Measurements from ENCODE around the gene MPRIP.
"Not testable (repeated sequence)": the region's sequence is repeated elsewhere in the genome, so short reads cannot be mapped to it uniquely, and the experiment has no call there.

MPRIP gene

DNA sequence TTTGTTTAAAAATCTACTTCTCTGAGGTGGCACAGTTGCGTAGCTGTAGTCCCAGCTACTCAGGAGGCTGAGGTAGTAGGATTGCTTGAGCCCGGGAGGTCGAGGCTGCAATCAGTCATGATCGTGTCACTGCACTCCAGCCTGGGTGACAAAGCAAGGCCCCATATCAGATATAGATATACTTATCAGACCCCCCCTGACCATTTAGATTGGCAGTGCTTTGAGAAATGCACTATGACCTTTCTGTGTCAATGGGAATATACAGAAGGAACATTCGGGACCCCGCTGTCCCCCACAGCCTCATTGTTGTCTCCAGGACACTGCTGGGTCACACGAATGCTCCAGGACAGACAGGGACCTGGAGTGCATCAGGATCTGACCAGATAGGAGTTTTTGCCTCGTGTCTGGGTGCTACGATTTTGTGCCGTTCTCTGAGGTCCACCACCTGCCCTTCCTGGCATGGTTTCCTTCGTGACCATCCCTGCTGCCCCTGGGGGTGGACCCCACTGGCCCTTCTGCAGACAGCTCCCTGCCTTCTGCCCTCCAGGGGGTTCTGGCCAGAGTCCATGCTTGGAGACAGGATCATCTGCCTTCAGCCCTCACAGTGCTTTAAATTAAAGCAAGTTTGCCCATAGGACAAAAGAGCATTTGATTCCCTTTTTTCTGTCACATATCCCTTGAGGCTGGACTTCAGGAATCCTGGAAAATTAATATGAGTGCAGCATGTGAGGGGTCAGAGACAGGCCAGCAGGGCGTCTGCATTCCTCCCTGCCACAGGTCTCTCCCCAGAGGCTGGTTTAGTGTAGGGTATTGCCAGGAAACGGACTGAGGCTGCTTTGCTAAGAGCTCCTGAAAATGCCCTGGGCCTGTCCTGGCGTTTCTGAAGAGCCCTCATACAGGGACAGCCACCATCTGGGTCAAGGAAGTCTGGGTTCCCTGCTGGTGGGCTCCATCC is 144.6 kb downstream of the MPRIP start:
- DNase-seq (ENCODE audit: low spot score) = peak; percentile 44

DNA sequence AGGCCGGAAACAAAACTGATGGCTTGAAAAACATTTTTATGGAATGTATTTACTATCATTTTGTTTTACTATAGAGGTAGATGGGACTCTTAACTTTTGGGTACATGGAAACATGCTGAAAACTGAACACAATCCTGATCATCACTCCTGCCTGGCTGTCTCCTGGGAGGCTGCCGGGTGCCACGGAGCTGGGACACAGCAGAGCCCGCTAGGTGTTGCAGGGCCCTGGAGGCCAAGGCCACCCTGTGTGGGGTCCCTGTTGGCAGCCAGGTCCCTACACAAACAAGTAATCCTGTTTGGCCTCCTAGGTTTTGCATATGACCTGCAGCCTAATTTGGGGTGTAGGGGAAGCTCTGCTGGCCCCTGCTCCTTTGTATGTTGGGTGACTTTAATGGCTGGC is 146.3 kb downstream of the MPRIP start:
- no peak for DNase-seq (ENCODE audit: low spot score)

- no peak for DNase-seq (ENCODE audit: low spot score)
Measured at GRCh38 chr17:17189559-17189958, 147.3 kb downstream of the MPRIP start.

DNA sequence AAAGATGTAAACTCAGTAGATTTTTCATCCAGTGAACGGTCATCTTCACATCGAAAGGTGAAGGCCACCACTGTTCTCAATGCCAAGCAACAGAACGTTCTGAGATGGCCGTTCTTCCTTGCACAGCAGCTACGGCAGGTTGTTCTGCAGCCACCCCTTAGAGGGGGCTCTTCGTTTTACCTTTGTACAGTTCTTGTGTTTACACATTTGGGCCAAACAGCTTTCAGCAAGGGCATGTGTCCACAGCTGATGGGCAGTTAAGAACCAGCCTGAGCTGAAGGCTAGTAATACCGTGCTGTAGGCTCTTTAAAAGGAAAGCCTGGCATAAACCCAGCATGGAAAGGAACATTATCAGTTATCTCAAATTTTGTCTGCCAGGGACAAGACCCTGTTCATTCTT is 147.9 kb downstream of the MPRIP start:
- DNase-seq (ENCODE audit: low spot score) = no peak

DNA sequence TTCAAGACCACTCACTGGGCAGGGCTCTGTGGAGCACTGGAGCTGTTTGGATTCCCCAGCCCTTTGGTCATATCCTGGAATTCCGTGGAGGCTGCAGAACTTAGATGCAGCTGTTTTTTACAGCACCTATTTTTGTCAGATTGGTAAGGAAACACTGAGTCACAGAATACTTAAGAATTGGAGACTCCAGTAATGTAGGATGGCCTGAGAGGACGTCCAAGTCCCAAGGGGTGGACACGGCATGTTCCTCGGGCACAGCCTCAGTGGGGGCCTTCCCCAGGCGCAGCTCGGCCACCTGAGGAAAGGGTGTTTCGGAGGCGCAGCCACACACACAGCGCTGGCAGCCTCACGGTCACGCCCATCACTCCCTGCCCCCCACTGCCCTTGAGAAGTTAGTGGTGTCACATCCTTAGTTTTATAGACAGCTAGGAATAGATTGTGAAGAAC is 149.1 kb downstream of the MPRIP start:
- DNase-seq (ENCODE audit: low spot score) = peak; percentile 83

DNA sequence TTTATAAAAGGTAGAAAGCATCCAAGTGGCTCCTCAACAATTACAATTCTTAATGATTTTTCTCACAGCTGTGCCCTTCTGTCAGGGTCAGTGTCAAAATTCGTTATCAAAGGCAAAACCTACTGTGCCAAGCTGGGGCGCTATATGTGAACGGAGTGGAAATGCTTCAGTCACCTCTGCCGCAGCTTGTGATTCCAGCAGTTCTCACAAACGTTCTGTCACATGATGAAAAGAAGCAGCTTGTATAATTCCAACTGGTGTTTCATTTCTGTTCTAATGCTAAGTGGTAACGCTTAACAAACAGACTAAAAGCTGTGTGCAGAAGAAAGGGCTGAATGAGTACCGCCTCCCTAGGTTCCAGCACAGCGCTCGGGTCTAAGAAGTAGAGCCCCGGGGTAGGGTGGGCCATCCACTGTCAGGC is 149.7 kb downstream of the MPRIP start:
- DNase-seq (ENCODE audit: low spot score) = no peak

- DNase-seq (ENCODE audit: low spot score) = not testable (repeated sequence)
Measured at GRCh38 chr17:17195466-17195865, 153.2 kb downstream of the MPRIP start.

DNA sequence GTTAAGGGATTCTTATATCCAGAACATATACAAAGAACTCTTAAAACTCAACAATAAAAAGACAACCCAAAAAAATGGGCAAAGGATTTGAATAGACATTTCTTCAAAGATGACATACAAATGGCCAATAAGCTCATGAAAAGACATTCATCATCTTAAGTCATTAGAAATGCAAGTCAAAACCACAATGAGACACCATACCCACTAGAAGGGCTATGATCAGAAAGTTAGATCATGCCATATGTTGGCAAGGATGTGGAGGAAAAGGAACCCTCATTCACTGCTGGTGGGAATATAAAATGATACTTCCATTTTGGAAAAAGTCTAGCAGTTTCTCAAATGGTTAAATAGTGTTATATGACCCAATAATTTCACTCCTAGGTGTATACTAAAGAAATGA is 154.5 kb downstream of the MPRIP start:
- no peak for DNase-seq (ENCODE audit: low spot score)

- no peak for DNase-seq (ENCODE audit: low spot score)
Measured at GRCh38 chr17:17198281-17198680, 156.0 kb downstream of the MPRIP start.

GRCh38 chr17:17200311-17200710 is 158.1 kb downstream of the MPRIP start:
- no peak for DNase-seq (ENCODE audit: low spot score)

- DNase-seq (ENCODE audit: low spot score) = no peak
Measured at GRCh38 chr17:17200831-17201230, 158.6 kb downstream of the MPRIP start.

DNA sequence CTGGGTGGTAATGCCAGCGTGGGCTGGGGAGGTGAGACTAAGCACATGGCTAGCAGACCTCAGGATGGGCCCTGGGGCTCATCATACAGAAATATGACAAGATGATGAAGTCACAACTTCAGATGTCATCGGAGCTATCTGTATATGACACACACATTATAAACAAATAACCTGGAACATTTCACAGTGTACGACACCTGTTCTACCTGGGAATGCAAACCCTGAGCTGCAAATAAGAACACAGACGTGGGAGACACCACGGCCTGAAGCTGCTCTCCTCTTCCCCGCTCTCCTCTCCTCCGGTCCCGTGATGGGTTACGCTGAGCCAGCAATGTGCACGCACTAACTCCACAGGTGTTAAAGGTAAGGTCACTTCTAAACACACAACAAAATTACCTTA is 159.0 kb downstream of the MPRIP start:
- no peak for DNase-seq (ENCODE audit: low spot score)

- no peak for DNase-seq (ENCODE audit: low spot score)
Measured at GRCh38 chr17:17201907-17202306, 159.7 kb downstream of the MPRIP start.

DNA sequence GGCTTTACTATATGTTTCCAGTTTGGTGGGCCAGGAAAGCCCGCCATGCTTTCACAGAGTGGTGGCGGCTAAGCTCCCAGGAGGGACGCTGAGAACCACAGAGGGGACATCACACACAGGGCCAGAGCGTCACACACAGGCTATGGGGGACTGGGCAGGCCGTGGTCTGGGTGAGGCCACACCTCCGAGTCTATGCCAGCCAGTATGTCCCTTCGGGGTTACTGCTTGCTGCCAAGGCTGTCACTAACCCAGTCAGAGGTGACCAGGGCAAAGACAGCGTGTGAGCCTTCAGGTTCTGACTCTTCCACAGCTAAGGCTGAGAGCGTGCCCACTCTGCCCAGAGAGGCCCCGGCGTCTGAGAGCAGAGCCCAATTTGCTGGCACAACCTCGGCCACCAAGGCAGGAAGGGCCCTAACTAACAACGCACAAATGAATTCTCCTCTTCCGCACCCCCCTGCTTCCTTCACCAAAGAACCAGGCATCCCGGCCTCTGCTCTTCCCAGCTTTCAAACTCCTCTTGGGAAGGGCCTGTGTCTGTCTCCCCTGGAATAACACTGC is 161.0 kb downstream of the MPRIP start:
- no peak for DNase-seq (ENCODE audit: low spot score)

DNA sequence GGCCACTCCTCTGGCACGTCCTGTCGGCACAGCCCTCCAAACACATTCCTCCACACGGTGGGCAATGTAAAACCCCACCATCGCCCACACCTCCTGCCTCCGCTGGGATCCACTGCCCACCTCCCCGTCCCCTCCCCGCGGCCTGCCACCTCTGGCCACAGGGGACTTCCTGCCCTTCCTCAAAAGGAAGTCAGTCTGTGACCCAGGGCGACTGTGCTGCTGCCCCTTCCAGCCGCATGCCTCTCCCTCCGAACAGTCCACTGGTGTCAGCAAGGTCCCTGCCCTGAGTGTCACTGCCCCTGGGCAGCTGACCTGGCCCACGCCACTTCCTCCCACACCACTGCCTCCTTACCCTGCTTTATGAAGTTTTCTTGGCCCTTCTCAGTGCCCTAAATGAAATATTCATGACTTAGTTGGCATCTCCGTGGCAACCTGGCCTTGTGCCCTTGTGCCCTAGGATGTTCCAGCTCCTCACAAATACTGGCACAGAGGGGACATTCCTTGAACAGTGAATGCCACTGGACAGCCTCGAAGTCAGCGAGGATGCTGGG is 161.9 kb downstream of the MPRIP start:
- no peak for DNase-seq (ENCODE audit: low spot score)

- no peak for DNase-seq (ENCODE audit: low spot score)
Measured at GRCh38 chr17:17204635-17205231, 162.5 kb downstream of the MPRIP start.

DNA sequence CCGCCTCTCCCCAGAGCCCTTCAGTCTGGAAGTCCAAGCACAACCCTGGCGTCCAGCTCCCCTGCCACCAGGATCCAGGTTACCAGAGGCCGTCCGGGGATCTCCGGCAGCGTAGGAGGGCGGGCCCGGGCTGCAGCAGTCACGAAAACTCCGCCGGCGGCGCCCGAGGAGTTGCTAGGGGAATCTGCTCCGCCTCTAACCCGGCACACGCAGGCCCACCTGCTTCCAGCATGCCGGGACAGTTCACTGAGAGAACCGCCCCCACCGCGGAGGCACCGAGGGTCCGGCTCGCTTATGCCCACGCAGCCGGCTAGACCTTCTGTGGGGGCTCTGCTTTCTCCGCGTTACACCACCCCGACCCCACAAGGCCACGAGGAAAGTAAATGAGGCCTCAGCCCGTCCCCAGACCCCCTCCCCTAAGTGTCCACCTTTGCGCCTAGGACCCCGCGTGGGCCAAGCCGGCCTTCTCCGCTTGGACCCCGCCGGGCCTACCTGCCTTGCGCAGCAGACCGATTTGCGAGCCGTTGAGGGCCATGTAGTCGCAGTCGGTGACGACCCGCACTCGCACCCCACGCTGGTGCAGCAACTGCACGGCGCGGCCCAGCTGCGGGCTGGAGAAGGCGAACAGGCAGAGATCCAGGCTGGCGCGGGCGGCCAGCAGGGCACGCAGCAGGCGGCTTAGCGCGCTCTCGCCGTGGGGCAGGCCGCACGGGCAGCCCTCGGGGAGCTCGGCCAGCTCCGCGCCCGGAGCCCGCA is 163.3 kb downstream of the MPRIP start:
- DNase-seq (ENCODE audit: low spot score) = peak; percentile 87

GRCh38 chr17:17206124-17206912 is 164.1 kb downstream of the MPRIP start, which contains the start of gene PLD6:
Gene PLD6, minus strand, starts transcription at chr17:17206333. Its CDS starts 47 bp downstream, at chr17:17206286.
- DNase-seq (ENCODE audit: low spot score) = peak; percentile 84

- no peak for DNase-seq (ENCODE audit: low spot score)
Measured at GRCh38 chr17:17206913-17207335, 164.7 kb downstream of the MPRIP start.

GRCh38 chr17:17207998-17208397 is 165.7 kb downstream of the MPRIP start:
- no peak for DNase-seq (ENCODE audit: low spot score)

- no peak for DNase-seq (ENCODE audit: low spot score)
Measured at GRCh38 chr17:17213775-17214174, 171.5 kb downstream of the MPRIP start.

Measured in GM03348 (cell line).